Osteocyte (in vitro differentiated cells): ENCODE results near the gene NFIC. TPM values are rescaled to one million over a fixed set of nuclear protein-coding genes. Genes with fewer than 3 reads are reported as not detected.

Source experiments
- DNase-seq: peaks from one replicate; pipeline ENCODE4 v3.0.0; 2021; ENCODE audit warnings: mixed read lengths; ENCODE audit not compliant: unreplicated experiment; ENCODE audit errors: extremely low spot score
- H3K27ac Mint-ChIP-seq: one replicate; pipeline ENCODE4 v1.8.0; 2021; ENCODE audit warnings: mild to moderate bottlenecking, mixed read lengths; ENCODE audit not compliant: unreplicated experiment
- H3K27me3 Mint-ChIP-seq: one replicate; pipeline ENCODE4 v1.8.0; 2021; ENCODE audit warnings: mixed read lengths; ENCODE audit not compliant: unreplicated experiment
- H3K36me3 Mint-ChIP-seq: one replicate; pipeline ENCODE4 v1.8.0; 2021; ENCODE audit warnings: mixed read lengths; ENCODE audit not compliant: unreplicated experiment
- H3K4me1 Mint-ChIP-seq: one replicate; pipeline ENCODE4 v1.8.0; 2021; ENCODE audit warnings: mixed read lengths; ENCODE audit not compliant: unreplicated experiment
- H3K4me3 Mint-ChIP-seq: one replicate; pipeline ENCODE4 v1.8.0; 2021; ENCODE audit warnings: mild to moderate bottlenecking, moderate library complexity, mixed read lengths; ENCODE audit not compliant: unreplicated experiment
- H3K9me3 Mint-ChIP-seq: one replicate; pipeline ENCODE4 v1.8.0; 2021; ENCODE audit warnings: mixed read lengths; ENCODE audit not compliant: unreplicated experiment
- CTCF ChIP-seq: fragments of 200-600 bp; sonication (generic); IDR thresholded peaks from 2 replicates; pipeline ENCODE4 v1.5.0; 2021; ENCODE audit warnings: antibody characterized with exemption, mild to moderate bottlenecking, moderate library complexity
- total RNA-seq: library from RNA; stranded (reverse); gene quantifications from 2 replicates; pipeline ENCODE4 v1.2.1, GENCODE V29; 2021

NFIC gene
- total RNA-seq, 1 donor from 2014 or later = 63.8 TPM

DNA sequence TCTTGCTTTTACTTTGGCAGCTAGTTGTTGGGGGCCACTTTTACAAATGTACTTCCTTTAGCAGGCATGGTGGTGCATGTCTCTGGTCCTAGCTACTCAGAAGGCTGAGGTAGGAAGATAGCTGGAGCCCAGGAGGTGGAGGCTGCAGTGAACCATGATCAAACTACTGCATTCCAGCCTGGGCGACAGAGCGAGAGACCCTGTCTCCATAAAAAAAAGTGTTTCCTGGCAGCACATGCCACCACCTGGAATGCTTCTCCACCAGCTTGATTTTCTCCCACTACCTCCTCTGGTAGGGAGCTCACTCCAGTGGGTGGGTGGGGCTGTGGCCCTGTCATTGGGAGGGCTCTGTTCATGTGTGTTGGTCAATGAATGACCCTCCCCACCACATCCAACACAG lies 152.3 kb downstream of the NFIC start:
- no peak for DNase-seq
- peaks cover 21% of the 10 kb centered on the region for H3K4me1 Mint-ChIP-seq
- H3K36me3 Mint-ChIP-seq = peaks cover 2% of the 10 kb centered on the region

More for the DNA sequence above, 152.3 kb downstream of the NFIC start:
- H3K27me3 Mint-ChIP-seq = no peaks in the 10 kb centered on the region
- no peak for TF ChIP-seq CTCF
- H3K4me3 Mint-ChIP-seq = no peak overlapping the region
- H3K27ac Mint-ChIP-seq = no peak overlapping the region
- no peaks in the 10 kb centered on the region for H3K9me3 Mint-ChIP-seq

Other genes starting within 250 kb of the NFIC start
- not detected in 2 replicates for gene GNA15, start 230.6 kb upstream of the NFIC start, total RNA-seq
- not detected in 2 replicates for gene S1PR4, start 187.8 kb upstream of the NFIC start, total RNA-seq
- gene NCLN, start 180.7 kb upstream of the NFIC start, total RNA-seq = 60.6 and 61.9 TPM in 2 replicates
- 0.16 TPM in 1 of 2 replicates, not detected in the other for gene CELF5, start 141.9 kb upstream of the NFIC start, total RNA-seq
- not detected in 2 replicates for gene SMIM24, start 113.9 kb downstream of the NFIC start, total RNA-seq
- not detected in 2 replicates for gene SMIM44, start 116.9 kb downstream of the NFIC start, total RNA-seq
- gene DOHH, start 134.1 kb downstream of the NFIC start, total RNA-seq = 10.0 and 10.8 TPM in 2 replicates
- 45.3 and 49.5 TPM in 2 replicates for gene FZR1, start 139.7 kb downstream of the NFIC start, total RNA-seq
- gene TEKTIP1, start 172.6 kb downstream of the NFIC start, total RNA-seq = 0.73 and 0.97 TPM in 2 replicates
- 85.5 and 91.7 TPM in 2 replicates for gene MFSD12, start 191.0 kb downstream of the NFIC start, total RNA-seq
- gene HMG20B, start 206.4 kb downstream of the NFIC start, total RNA-seq = 74.1 and 81.4 TPM in 2 replicates
- 0.67 and 1.2 TPM in 2 replicates for gene GIPC3, start 218.9 kb downstream of the NFIC start, total RNA-seq
- 0.30 TPM in 1 of 2 replicates, not detected in the other for gene TBXA2R, start 240.3 kb downstream of the NFIC start, total RNA-seq